ENCODE results near the gene RGCC.

RGCC gene

GRCh38 chr13:41458761-41459431, 1.5 kb downstream of the RGCC start:
- Histone ChIP-seq H2AFZ (ENCODE audit: low read length) (peak overlapping the region; percentile 99), H3K9ac (ENCODE audit: low read depth, low read length, poor library complexity) (no peak overlapping the region), H3K27ac (replicated peaks; ENCODE audit: low read length) (no peak overlapping the region), H3K9me3 (replicated peaks in 1 of 2; ENCODE audit: control insufficient read depth in 2 of 2, insufficient read depth in 1 of 2, low read depth in 1 of 2, low read length in 2 of 2) (no peaks in the 10 kb centered on the region), H3K4ac (ENCODE audit: low read length) (no peak overlapping the region), H3K14ac (ENCODE audit: low read length) (no peak overlapping the region), H2BK5ac (ENCODE audit: low read length) (no peak overlapping the region), H4K8ac (ENCODE audit: low read depth, low read length) (no peak overlapping the region), H2BK15ac (ENCODE audit: low read length) (no peak overlapping the region), H2AK5ac (ENCODE audit: low read depth, low read length) (no peak overlapping the region), H3K36me3 (replicated peaks in 1 of 2; ENCODE audit: control insufficient read depth in 2 of 2, insufficient read depth in 2 of 2, low read length in 2 of 2) (no peaks in the 10 kb centered on the region), H3K18ac (ENCODE audit: low read length) (no peak overlapping the region), H4K91ac (ENCODE audit: low read depth, low read length, poor library complexity) (no peak overlapping the region), H2BK12ac (ENCODE audit: low read length) (no peak overlapping the region), H3K4me2 (ENCODE audit: insufficient read depth, low read length, poor library complexity, severe bottlenecking) (peak overlapping the region; percentile 98), H3K27me3 (ENCODE audit: control insufficient read depth in 3 of 3, insufficient read depth in 3 of 3, low read depth in 1 of 3, low read length in 3 of 3) (peaks cover 16 to 47% (median 41%) of the 10 kb centered on the region in 3 experiments), H3K4me1 (ENCODE audit: control insufficient read depth in 2 of 2, insufficient read depth in 1 of 2, low read depth in 1 of 2, low read length in 2 of 2) (peaks cover 2 to 7% of the 10 kb centered on the region in 2 donors), H3K23ac (ENCODE audit: low read depth, low read length, poor library complexity) (no peak overlapping the region), H3K79me1 (ENCODE audit: low read depth, low read length) (no peaks in the 10 kb centered on the region), H2BK120ac (ENCODE audit: low read depth, low read length) (no peak overlapping the region), H3K4me3 (ENCODE audit: low read length in 2 of 2) (peak overlapping the region in 1 of 2 donors; percentile 49)
- no CpG with 5 or more reads among the region's 4 CpGs for whole genome bisulfite sequencing, 2 donors (ENCODE audit: extremely low coverage in 2 of 2, insufficient read length in 2 of 2, insufficient replicate concordance in 1 of 2)
- no peak for DNase-seq (ENCODE audit: low spot score)

DNA sequence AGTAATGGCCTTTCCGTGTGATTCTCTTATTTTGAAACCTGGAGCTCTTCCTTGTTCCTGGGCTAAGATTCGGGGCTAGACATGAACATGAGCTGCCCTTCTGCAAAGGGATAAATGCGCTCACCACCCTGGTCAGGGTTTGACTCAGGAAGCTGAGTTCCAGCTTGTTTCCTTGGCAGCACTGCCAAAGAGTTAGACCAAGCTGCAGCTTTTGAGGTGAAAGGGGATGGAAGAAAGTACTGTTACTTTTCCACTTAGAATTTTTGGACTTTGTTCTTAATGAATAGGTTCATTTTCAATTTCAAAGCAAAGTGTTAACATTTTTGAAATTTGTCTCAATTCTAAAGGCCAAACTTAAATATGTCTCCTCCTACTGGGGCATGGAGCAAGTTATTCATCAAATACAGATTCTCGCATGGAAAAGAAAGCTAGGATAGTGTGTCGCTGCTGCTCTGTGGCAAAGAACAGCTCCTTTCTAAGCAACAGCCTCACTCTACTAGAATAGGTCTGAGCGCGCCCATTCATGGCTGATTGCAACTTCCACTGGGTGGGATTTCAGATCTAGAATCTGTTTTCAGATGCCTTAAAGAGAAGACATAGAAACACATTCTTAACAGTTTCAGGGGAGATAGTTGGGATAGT, 2.2 kb downstream of the RGCC start:
- DNase-seq (ENCODE audit: low spot score), result no peak
- Histone ChIP-seq H2BK120ac (ENCODE audit: low read depth, low read length) (no peak overlapping the region), H2AFZ (ENCODE audit: low read length) (no peak overlapping the region), H2BK12ac (ENCODE audit: low read length) (no peak overlapping the region), H3K14ac (ENCODE audit: low read length) (no peak overlapping the region), H3K4me2 (ENCODE audit: insufficient read depth, low read length, poor library complexity, severe bottlenecking) (no peak overlapping the region), H3K9ac (ENCODE audit: low read depth, low read length, poor library complexity) (no peak overlapping the region), H3K4me3 (ENCODE audit: low read length in 2 of 2) (no peak overlapping the region), H4K91ac (ENCODE audit: low read depth, low read length, poor library complexity) (no peak overlapping the region), H2AK5ac (ENCODE audit: low read depth, low read length) (no peak overlapping the region), H3K4ac (ENCODE audit: low read length) (no peak overlapping the region), H3K79me1 (ENCODE audit: low read depth, low read length) (no peaks in the 10 kb centered on the region), H3K4me1 (ENCODE audit: control insufficient read depth in 2 of 2, insufficient read depth in 1 of 2, low read depth in 1 of 2, low read length in 2 of 2) (peaks cover 2 to 7% of the 10 kb centered on the region in 2 donors), H3K23ac (ENCODE audit: low read depth, low read length, poor library complexity) (no peak overlapping the region), H3K27me3 (ENCODE audit: control insufficient read depth in 3 of 3, insufficient read depth in 3 of 3, low read depth in 1 of 3, low read length in 3 of 3) (peaks cover 16 to 45% (median 41%) of the 10 kb centered on the region in 3 experiments), H2BK15ac (ENCODE audit: low read length) (no peak overlapping the region), H3K18ac (ENCODE audit: low read length) (no peak overlapping the region), H2BK5ac (ENCODE audit: low read length) (no peak overlapping the region), H3K36me3 (replicated peaks in 1 of 2; ENCODE audit: control insufficient read depth in 2 of 2, insufficient read depth in 2 of 2, low read length in 2 of 2) (no peaks in the 10 kb centered on the region), H3K27ac (replicated peaks; ENCODE audit: low read length) (no peak overlapping the region), H4K8ac (ENCODE audit: low read depth, low read length) (no peak overlapping the region), H3K9me3 (replicated peaks in 1 of 2; ENCODE audit: control insufficient read depth in 2 of 2, insufficient read depth in 1 of 2, low read depth in 1 of 2, low read length in 2 of 2) (no peaks in the 10 kb centered on the region)
- no CpG with 5 or more reads among the region's 7 CpGs for WGBS, 2 donors (ENCODE audit: extremely low coverage in 2 of 2, insufficient read length in 2 of 2, insufficient replicate concordance in 1 of 2)

GRCh38 chr13:41460074-41460465, 2.7 kb downstream of the RGCC start:
- no peak overlapping the region for H2BK120ac ChIP-seq (ENCODE audit: low read depth, low read length)
- H3K4ac ChIP-seq (ENCODE audit: low read length), result no peak overlapping the region
- no peak overlapping the region for H2BK15ac ChIP-seq (ENCODE audit: low read length)
- no peak overlapping the region for H2BK5ac ChIP-seq (ENCODE audit: low read length)
- peaks cover 16 to 42% (median 38%) of the 10 kb centered on the region in 3 experiments for H3K27me3 ChIP-seq (ENCODE audit: control insufficient read depth in 3 of 3, insufficient read depth in 3 of 3, low read depth in 1 of 3, low read length in 3 of 3)
- H3K27ac ChIP-seq (replicated peaks; ENCODE audit: low read length), result no peak overlapping the region
- no peak overlapping the region for H3K18ac ChIP-seq (ENCODE audit: low read length)
- H4K91ac ChIP-seq (ENCODE audit: low read depth, low read length, poor library complexity), result no peak overlapping the region
- H3K79me1 ChIP-seq (ENCODE audit: low read depth, low read length), result no peaks in the 10 kb centered on the region
- no peak overlapping the region for H2AFZ ChIP-seq (ENCODE audit: low read length)
- no peak overlapping the region for H3K4me2 ChIP-seq (ENCODE audit: insufficient read depth, low read length, poor library complexity, severe bottlenecking)
- no peak overlapping the region for H4K8ac ChIP-seq (ENCODE audit: low read depth, low read length)
- H3K4me1 ChIP-seq (ENCODE audit: control insufficient read depth in 2 of 2, insufficient read depth in 1 of 2, low read depth in 1 of 2, low read length in 2 of 2), result peaks cover 2 to 7% of the 10 kb centered on the region in 2 donors
- H2BK12ac ChIP-seq (ENCODE audit: low read length), result no peak overlapping the region
- H3K14ac ChIP-seq (ENCODE audit: low read length), result no peak overlapping the region
- no peak overlapping the region for H3K9ac ChIP-seq (ENCODE audit: low read depth, low read length, poor library complexity)
- DNase-seq (ENCODE audit: low spot score), result no peak
- no peak overlapping the region for H3K4me3 ChIP-seq (ENCODE audit: low read length in 2 of 2)
- no peak overlapping the region for H2AK5ac ChIP-seq (ENCODE audit: low read depth, low read length)
- H3K36me3 ChIP-seq (replicated peaks in 1 of 2; ENCODE audit: control insufficient read depth in 2 of 2, insufficient read depth in 2 of 2, low read length in 2 of 2), result no peaks in the 10 kb centered on the region
- no CpG with 5 or more reads among the region's 2 CpGs for WGBS, 2 donors (ENCODE audit: extremely low coverage in 2 of 2, insufficient read length in 2 of 2, insufficient replicate concordance in 1 of 2)
- no peaks in the 10 kb centered on the region for H3K9me3 ChIP-seq (replicated peaks in 1 of 2; ENCODE audit: control insufficient read depth in 2 of 2, insufficient read depth in 1 of 2, low read depth in 1 of 2, low read length in 2 of 2)
- no peak overlapping the region for H3K23ac ChIP-seq (ENCODE audit: low read depth, low read length, poor library complexity)

- Histone ChIP-seq H3K23ac (ENCODE audit: low read depth, low read length, poor library complexity) (no peak overlapping the region), H3K79me1 (ENCODE audit: low read depth, low read length) (no peaks in the 10 kb centered on the region), H3K9me3 (replicated peaks in 1 of 2; ENCODE audit: control insufficient read depth in 2 of 2, insufficient read depth in 1 of 2, low read depth in 1 of 2, low read length in 2 of 2) (no peaks in the 10 kb centered on the region), H3K27me3 (ENCODE audit: control insufficient read depth in 3 of 3, insufficient read depth in 3 of 3, low read depth in 1 of 3, low read length in 3 of 3) (peaks cover 16 to 34% (median 33%) of the 10 kb centered on the region in 3 experiments), H2AFZ (ENCODE audit: low read length) (no peak overlapping the region), H3K4ac (ENCODE audit: low read length) (no peak overlapping the region), H3K18ac (ENCODE audit: low read length) (no peak overlapping the region), H4K91ac (ENCODE audit: low read depth, low read length, poor library complexity) (no peak overlapping the region), H3K9ac (ENCODE audit: low read depth, low read length, poor library complexity) (no peak overlapping the region), H2BK12ac (ENCODE audit: low read length) (no peak overlapping the region), H2BK5ac (ENCODE audit: low read length) (no peak overlapping the region), H3K27ac (replicated peaks; ENCODE audit: low read length) (no peak overlapping the region), H2AK5ac (ENCODE audit: low read depth, low read length) (no peak overlapping the region), H3K36me3 (replicated peaks in 1 of 2; ENCODE audit: control insufficient read depth in 2 of 2, insufficient read depth in 2 of 2, low read length in 2 of 2) (no peaks in the 10 kb centered on the region), H3K4me2 (ENCODE audit: insufficient read depth, low read length, poor library complexity, severe bottlenecking) (no peak overlapping the region), H4K8ac (ENCODE audit: low read depth, low read length) (no peak overlapping the region), H2BK120ac (ENCODE audit: low read depth, low read length) (no peak overlapping the region), H3K4me1 (ENCODE audit: control insufficient read depth in 2 of 2, insufficient read depth in 1 of 2, low read depth in 1 of 2, low read length in 2 of 2) (peaks cover 2 to 7% of the 10 kb centered on the region in 2 donors), H3K4me3 (ENCODE audit: low read length in 2 of 2) (no peak overlapping the region), H3K14ac (ENCODE audit: low read length) (no peak overlapping the region), H2BK15ac (ENCODE audit: low read length) (no peak overlapping the region)
- no CpG with 5 or more reads among the region's 2 CpGs for WGBS, 2 donors (ENCODE audit: extremely low coverage in 2 of 2, insufficient read length in 2 of 2, insufficient replicate concordance in 1 of 2)
- DNase-seq (ENCODE audit: low spot score), result no peak
Measured at GRCh38 chr13:41460930-41461329, 3.6 kb downstream of the RGCC start.

Measured in neuronal stem cell (in vitro differentiated cells).